Fibroblast of the aortic adventitia (primary cell): ENCODE data around the gene HHATL. TPM values are rescaled to one million over a fixed set of nuclear protein-coding genes. Genes with fewer than 3 reads are reported as not detected.
A peak's percentile ranks its signal among the peaks of the same experiment; 100 is the strongest.

ENCODE experiments used
- DNase-seq: peaks from one replicate; pipeline ENCODE4 v3.0.0-alpha.2; 2010; ENCODE audit warnings: low read depth
- H3K4me3 ChIP-seq: 2 replicates; pipeline ENCODE4 v1.5.1; 2011; ENCODE audit warnings: low read depth, mild to moderate bottlenecking, control low read depth, low read length, moderate library complexity
- total RNA-seq: library from RNA; depleted of rRNA; stranded (reverse); fragments of >200 nt; gene quantifications from 2 replicates; pipeline ENCODE4 v1.2.3, GENCODE V29; 2012; ENCODE audit warnings: low replicate concordance
- TF ChIP-seq, protein P1 (sequence below): IDR thresholded peaks from 2 replicates; pipeline ENCODE4 v1.5.1; 2011; ENCODE audit warnings: mild to moderate bottlenecking, low read length, control low read depth, inconsistent platforms; ENCODE audit not compliant: insufficient read depth

The HHATL gene
- total RNA-seq, 1 donor, result not detected

DNA sequence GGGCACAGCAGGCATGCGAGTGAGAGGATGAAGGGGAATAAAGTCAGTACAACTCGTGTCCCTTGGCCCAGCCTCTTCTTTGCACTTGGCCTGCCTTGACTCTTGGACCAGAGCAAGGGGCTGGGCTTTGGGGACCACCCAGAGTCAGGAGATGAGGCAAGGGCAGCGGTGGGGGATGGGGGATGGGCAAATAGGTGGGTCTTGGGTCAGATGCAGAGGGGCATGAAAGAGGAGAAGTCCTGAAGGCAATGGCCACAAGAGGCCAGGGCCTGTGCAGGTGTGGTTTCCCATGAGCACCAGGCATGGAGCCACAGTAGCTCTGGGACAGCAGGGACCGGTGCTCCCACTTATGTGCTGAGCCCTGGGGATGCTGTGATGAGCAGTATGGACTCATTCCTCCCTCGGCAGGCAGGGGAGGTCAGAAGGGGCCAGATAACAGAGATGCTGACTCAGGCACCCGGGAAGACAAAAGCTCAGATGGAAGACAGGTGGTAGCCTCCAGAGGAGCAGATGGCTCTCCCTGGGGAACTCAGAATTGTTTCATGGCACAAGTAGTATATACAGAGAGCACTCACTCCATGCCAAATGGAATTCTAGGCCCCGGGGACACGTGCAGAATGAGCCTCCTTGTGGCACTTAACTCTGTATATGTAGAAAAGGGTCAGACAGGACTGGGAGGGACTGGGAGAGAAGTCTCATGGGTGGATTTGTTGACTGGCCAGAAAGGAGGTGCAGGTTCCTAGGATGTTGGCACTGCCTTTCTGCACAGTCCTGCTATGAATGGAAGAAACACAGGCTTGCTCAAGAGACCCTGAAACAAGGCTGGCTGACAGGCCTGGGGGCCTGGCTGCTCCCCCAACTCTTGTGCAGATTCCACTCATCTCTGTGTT lies 34.8 kb downstream of the HHATL start:
- H3K4me3 ChIP-seq, result no peak overlapping the region
- TF ChIP-seq, protein P1, sequence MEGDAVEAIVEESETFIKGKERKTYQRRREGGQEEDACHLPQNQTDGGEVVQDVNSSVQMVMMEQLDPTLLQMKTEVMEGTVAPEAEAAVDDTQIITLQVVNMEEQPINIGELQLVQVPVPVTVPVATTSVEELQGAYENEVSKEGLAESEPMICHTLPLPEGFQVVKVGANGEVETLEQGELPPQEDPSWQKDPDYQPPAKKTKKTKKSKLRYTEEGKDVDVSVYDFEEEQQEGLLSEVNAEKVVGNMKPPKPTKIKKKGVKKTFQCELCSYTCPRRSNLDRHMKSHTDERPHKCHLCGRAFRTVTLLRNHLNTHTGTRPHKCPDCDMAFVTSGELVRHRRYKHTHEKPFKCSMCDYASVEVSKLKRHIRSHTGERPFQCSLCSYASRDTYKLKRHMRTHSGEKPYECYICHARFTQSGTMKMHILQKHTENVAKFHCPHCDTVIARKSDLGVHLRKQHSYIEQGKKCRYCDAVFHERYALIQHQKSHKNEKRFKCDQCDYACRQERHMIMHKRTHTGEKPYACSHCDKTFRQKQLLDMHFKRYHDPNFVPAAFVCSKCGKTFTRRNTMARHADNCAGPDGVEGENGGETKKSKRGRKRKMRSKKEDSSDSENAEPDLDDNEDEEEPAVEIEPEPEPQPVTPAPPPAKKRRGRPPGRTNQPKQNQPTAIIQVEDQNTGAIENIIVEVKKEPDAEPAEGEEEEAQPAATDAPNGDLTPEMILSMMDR, result no peak
- DNase-seq, result peak; percentile 20

DNA sequence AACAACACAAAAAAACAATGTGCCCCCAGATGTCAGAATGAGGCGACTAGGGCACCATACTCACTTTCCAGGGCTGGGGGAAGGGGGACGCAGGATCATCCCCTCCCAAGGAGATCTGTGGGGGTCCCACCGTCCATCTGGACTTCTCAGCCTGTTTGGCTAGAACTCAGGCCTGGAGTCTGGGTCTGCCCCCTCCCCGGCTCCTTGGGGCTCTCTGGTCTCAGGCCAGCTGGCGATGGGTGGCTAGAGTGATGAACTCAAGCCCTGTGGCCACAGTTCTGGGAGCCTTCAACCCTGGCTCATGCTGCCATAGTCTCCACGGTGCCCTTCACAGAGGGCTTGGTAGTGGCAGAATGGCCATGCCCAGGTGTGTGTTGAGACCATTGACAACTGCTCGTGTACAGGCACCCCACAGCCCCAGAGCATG lies 35.5 kb downstream of the HHATL start:
- TF ChIP-seq, protein P1, result no peak
- no peak overlapping the region for H3K4me3 ChIP-seq
- no peak for DNase-seq

DNA sequence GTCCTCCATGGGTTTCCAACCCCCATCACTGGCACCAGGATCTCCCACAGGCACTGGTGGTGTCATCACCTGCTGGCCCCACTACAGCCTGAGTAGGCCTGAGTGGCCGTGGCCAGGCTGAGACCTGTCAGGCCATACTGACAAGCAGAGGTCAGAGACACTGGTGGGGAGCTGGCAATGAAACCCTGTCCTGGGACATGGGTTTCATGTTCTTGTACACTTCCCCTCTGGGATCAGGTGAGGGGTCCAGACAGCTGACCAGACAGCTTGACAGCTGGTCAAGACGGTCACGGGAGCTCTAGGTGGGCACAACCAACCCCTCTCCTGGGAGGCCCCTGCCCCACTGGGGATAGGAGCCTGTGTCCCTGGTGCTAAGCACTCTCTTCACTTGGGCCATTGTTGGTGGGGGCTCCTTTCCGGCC lies 36.0 kb downstream of the HHATL start:
- H3K4me3 ChIP-seq, result no peak overlapping the region
- TF ChIP-seq, protein P1, result no peak
- DNase-seq, result no peak

DNA sequence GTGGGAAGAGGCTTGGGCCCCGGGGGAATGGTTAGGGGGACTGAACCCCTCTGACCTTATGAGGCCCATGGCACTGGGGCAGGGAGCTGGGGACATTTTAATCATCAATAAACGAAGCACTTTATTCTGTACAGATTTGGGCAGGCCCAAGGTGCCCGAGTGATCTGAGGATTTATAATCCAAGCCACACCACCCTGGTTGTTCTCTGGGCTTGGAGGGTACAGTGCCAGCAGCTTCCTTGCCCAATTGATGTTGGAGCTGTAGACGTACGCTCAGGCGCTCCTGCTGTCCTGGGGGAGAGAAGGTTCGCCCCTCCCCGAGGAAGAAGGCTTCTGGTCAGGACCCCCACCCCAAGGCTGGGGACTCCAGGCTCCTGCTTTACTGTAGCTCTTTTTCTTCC lies 36.6 kb downstream of the HHATL start:
- no peak for DNase-seq
- H3K4me3 ChIP-seq, result no peak overlapping the region
- TF ChIP-seq, protein P1, result no peak

DNA sequence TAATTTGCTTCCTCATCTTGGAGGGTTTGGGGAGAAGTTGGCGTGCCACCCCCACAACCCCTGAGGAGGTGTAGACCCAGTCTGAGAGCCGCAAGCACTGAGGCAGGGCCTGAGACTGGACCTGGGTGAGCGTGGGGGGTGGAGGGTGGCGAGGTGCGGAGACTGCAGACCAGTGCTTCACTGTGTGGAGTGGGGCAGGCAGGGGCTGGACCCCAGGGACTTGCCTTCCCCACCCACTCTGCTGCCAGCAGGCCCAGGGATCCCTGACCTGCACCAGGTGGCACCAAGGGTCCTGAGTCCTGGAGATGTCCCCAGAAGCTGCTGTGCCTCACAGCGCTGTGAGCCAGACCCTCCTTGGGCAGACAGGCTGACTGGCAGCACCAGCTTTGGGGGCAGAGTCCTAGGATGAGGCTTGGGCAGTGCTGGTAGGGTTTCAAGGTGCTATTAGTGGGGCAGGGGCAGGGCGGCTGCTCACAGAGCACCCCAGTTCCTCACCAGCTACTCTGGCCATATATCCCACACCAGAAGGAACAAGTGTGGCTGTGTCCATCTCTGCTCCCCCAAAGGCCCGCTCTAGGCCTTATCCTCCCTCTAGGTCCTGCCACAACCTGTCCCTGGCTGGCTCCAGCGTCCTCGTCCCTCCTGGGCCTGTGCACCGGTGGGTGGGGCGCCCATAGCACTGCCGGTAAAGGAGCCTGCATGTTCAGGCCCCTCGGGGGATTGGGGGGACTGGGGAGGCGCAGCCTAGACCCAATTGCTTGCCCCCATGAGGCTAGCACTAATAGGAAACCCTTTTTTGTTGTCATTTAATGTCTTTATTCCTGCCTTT lies 37.3 kb downstream of the HHATL start:
- DNase-seq, result no peak
- TF ChIP-seq, protein P1, result no peak
- no peak overlapping the region for H3K4me3 ChIP-seq

DNA sequence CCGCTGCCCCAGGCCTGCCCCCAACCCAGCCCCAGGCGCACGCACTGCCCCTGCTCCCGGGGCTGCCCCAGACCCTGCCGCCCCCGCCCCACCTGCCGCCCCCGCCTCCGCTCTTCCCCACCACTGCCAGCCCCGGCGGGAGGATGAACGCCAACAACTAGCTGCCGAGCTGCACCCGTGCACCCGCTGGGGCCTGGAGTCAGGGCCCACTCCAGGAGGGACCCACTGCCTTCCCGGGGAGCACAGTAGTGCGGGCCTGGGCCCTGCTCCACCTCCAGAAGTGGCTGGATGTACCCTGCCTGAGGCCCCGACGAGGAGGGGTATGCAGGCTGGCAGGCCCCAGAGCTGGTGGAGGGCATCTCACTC lies 38.2 kb downstream of the HHATL start:
- no peak overlapping the region for H3K4me3 ChIP-seq
- no peak for DNase-seq
- TF ChIP-seq, protein P1, result no peak
